ENCODE data around the gene PRKAG2. TPM values are rescaled to one million over a fixed set of nuclear protein-coding genes. Genes with fewer than 3 reads are reported as not detected.

The PRKAG2 gene
- total and polyA plus RNA-seq, 4 donors, result 17.5 to 33.3 (median 23.9) TPM

DNA sequence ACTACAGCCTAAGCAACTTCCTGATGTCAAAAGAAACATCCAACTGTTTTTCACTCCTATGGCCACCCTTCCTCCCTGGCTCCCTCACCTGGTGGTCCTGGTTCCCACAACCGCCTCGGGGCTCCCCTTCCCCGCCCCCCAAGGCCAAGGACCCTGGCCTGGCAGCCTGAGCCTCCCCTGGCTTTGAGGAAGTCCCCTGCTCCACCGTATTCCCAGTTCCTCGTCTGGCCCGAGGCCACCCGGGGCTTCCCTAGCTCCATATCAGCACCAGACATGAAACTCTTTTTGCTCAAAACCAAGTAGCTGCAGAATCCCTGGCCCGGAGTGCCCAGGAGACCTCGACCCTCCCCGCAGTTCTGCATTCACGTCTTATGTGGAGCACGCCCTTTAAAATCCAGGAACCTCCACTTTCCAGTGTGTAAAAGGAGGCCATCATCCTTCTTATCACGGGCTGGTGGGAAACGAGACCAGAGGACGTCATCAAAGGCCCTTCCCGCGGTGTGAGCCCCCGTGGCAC is 82.9 kb downstream of the PRKAG2 start:
- no peak for ATAC-seq (ENCODE audit: insufficient read depth, low FRiP score)
- H3K9ac ChIP-seq (ENCODE audit: insufficient read depth in 1 of 2, low read length in 2 of 2), result no peak overlapping the region

DNA sequence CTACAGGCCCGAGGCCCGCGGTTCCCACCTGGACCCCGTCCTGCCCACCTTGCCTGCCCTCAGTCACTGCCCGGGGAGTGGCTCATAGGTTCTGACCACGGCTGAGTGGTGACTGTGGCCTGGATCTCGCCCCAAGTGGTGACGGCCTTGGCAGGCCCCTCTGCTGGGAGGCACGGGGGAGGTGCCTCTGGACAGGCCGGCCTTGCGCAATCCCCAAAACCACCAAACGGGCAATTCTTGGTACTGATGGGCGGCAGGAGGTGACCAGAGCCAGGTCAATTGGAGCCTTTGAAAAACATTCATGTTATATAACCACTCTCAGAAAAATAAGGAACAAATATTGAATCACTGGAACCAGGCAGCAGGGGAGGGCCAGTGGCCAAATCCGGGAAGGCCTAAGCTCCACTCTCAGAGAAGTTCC is 83.4 kb downstream of the PRKAG2 start:
- WGBS, 2 donors, result 59 to 60% methylated on average over 14 of the region's 14 CpGs
- Histone ChIP-seq H3K4me3 (no peak overlapping the region), H3K9me3 (ENCODE audit: control insufficient read depth in 4 of 4, insufficient read depth in 3 of 4, low read length in 3 of 4) (no peaks in the 10 kb centered on the region), H3K27ac (ENCODE audit: low read depth in 1 of 2, low read length in 1 of 2) (peak overlapping the region in 1 of 2 donors; percentile 53), H3K4me1 (ENCODE audit: control insufficient read depth in 5 of 5, insufficient read depth in 5 of 5, low read length in 5 of 5) (peaks cover 0 to 32% (median 10%) of the 10 kb centered on the region in 5 donors), H3K36me3 (ENCODE audit: control insufficient read depth in 4 of 4, insufficient read depth in 4 of 4, low read length in 4 of 4) (no peaks in the 10 kb centered on the region), H3K9ac (ENCODE audit: insufficient read depth in 1 of 2, low read length in 2 of 2) (no peak overlapping the region), H3K27me3 (ENCODE audit: control insufficient read depth in 3 of 3, insufficient read depth in 3 of 3, low read length in 2 of 3) (no peaks in the 10 kb centered on the region)
- ATAC-seq (ENCODE audit: insufficient read depth, low FRiP score) (peak; percentile 30), DNase-seq (no peak)
- TF ChIP-seq, protein P1, sequence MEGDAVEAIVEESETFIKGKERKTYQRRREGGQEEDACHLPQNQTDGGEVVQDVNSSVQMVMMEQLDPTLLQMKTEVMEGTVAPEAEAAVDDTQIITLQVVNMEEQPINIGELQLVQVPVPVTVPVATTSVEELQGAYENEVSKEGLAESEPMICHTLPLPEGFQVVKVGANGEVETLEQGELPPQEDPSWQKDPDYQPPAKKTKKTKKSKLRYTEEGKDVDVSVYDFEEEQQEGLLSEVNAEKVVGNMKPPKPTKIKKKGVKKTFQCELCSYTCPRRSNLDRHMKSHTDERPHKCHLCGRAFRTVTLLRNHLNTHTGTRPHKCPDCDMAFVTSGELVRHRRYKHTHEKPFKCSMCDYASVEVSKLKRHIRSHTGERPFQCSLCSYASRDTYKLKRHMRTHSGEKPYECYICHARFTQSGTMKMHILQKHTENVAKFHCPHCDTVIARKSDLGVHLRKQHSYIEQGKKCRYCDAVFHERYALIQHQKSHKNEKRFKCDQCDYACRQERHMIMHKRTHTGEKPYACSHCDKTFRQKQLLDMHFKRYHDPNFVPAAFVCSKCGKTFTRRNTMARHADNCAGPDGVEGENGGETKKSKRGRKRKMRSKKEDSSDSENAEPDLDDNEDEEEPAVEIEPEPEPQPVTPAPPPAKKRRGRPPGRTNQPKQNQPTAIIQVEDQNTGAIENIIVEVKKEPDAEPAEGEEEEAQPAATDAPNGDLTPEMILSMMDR (IDR thresholded peaks at IDR 0.05; ENCODE audit: control extremely low read depth, extremely low read depth), result no peak

More for the DNA sequence above, 82.9 kb downstream of the PRKAG2 start:
- no peaks in the 10 kb centered on the region for H3K9me3 ChIP-seq (ENCODE audit: control insufficient read depth in 4 of 4, insufficient read depth in 3 of 4, low read length in 3 of 4)
- H3K27me3 ChIP-seq (ENCODE audit: control insufficient read depth in 3 of 3, insufficient read depth in 3 of 3, low read length in 2 of 3), result no peaks in the 10 kb centered on the region
- DNase-seq, result no peak
- peak overlapping the region in 1 of 2 donors; percentile 53 for H3K27ac ChIP-seq (ENCODE audit: low read depth in 1 of 2, low read length in 1 of 2)
- H3K4me3 ChIP-seq, result no peak overlapping the region
- H3K36me3 ChIP-seq (ENCODE audit: control insufficient read depth in 4 of 4, insufficient read depth in 4 of 4, low read length in 4 of 4), result no peaks in the 10 kb centered on the region
- 67 to 80% methylated on average over 18 of the region's 18 CpGs for WGBS, 2 donors
- peaks cover 0 to 32% (median 10%) of the 10 kb centered on the region in 5 donors for H3K4me1 ChIP-seq (ENCODE audit: control insufficient read depth in 5 of 5, insufficient read depth in 5 of 5, low read length in 5 of 5)
- TF ChIP-seq, protein P1 (IDR thresholded peaks at IDR 0.05; ENCODE audit: control extremely low read depth, extremely low read depth), result no peak

DNA sequence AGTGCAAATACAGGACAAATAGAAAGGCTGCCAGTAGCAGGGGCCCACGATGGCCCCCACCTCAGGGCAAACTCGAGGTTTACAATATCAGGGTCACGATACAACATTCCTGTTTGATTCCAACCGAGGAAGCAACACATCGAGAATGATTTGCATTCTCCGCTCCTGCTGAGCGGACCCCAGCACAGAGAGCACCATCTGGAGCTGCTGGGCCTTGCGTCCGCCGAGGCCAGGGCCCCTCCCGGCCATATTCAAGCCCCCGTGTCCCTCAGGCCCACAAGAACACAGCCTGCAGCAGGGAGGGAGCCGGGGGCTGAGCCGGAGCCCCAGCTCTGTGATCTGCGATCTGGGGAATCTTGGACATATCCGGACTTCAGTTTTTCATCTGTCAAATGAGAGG is 84.3 kb downstream of the PRKAG2 start:
- 82 to 87% methylated on average over 16 of the region's 16 CpGs for WGBS, 2 donors

More for the DNA sequence above, 84.3 kb downstream of the PRKAG2 start:
- H3K4me1 ChIP-seq (ENCODE audit: control insufficient read depth in 5 of 5, insufficient read depth in 5 of 5, low read length in 5 of 5), result peaks cover 0 to 32% (median 10%) of the 10 kb centered on the region in 5 donors
- TF ChIP-seq, protein P1 (IDR thresholded peaks at IDR 0.05; ENCODE audit: control extremely low read depth, extremely low read depth), result no peak
- no peaks in the 10 kb centered on the region for H3K36me3 ChIP-seq (ENCODE audit: control insufficient read depth in 4 of 4, insufficient read depth in 4 of 4, low read length in 4 of 4)
- H3K27me3 ChIP-seq (ENCODE audit: control insufficient read depth in 3 of 3, insufficient read depth in 3 of 3, low read length in 2 of 3), result no peaks in the 10 kb centered on the region
- no peak overlapping the region for H3K9ac ChIP-seq (ENCODE audit: insufficient read depth in 1 of 2, low read length in 2 of 2)
- H3K27ac ChIP-seq (ENCODE audit: low read depth in 1 of 2, low read length in 1 of 2), result no peak overlapping the region
- H3K9me3 ChIP-seq (ENCODE audit: control insufficient read depth in 4 of 4, insufficient read depth in 3 of 4, low read length in 3 of 4), result no peaks in the 10 kb centered on the region
- H3K4me3 ChIP-seq, result no peak overlapping the region
- DNase-seq, result no peak
- no peak for ATAC-seq (ENCODE audit: insufficient read depth, low FRiP score)
